Ovary (tissue), 9 donors: ENCODE data around the gene FAM131C. TPM values are rescaled to one million over a fixed set of nuclear protein-coding genes. Genes with fewer than 3 reads are reported as not detected.
A peak's percentile ranks its signal among the peaks of the same experiment; 100 is the strongest.

ENCODE experiments used
- DNase-seq, 5 donors: peaks; one replicate each; pipeline ENCODE4 v3.0.0-alpha.2; 2019 to 2020
- H3K27ac ChIP-seq, 2 donors: fragments of 200-600 bp; one replicate each; pipeline versions ENCODE4 v1.5.1 to v1.8.0; 2019 to 2022
- H3K27me3 ChIP-seq: fragments of 200-600 bp; one replicate; pipeline ENCODE4 v1.8.0; 2022
- H3K36me3 ChIP-seq: fragments of 200-600 bp; sonication (generic); one replicate; pipeline ENCODE4 v1.5.1; 2019
- H3K4me1 ChIP-seq: one replicate; pipeline ENCODE4 v1.8.1; 2013; ENCODE audit warnings: mild to moderate bottlenecking, moderate library complexity; ENCODE audit not compliant: insufficient read depth
- H3K4me3 ChIP-seq: fragments of 200-600 bp; sonication (generic); one replicate; pipeline ENCODE4 v1.5.1; 2017
- H3K9me3 ChIP-seq, 2 donors: fragments of 200-600 bp in 1 of 2; sonication (generic) in 1 of 2; one replicate each; pipeline versions ENCODE4 v1.5.1 to v1.8.1; 2013 to 2019; ENCODE audit warnings: mild to moderate bottlenecking in 1 of 2, moderate library complexity in 1 of 2
- CTCF ChIP-seq, 3 donors: fragments of 450-650 bp in 2 of 3; fragments of 200-600 bp in 1 of 3; IDR thresholded peaks; one replicate each; pipeline versions ENCODE4 v1.5.1 to v1.8.0; 2016 to 2022; ENCODE audit warnings: antibody characterized with exemption in 3 of 3, mild to moderate bottlenecking in 1 of 3
- EP300 ChIP-seq: sonication (generic); formaldehyde crosslinking; IDR thresholded peaks from one replicate; pipeline ENCODE4 v1.6.1; 2017; ENCODE audit warnings: antibody characterized with exemption
- POLR2A ChIP-seq: fragments of 450-650 bp; IDR thresholded peaks from one replicate; pipeline ENCODE4 v1.6.1; 2017; ENCODE audit warnings: antibody characterized with exemption, mild to moderate bottlenecking, moderate library complexity
- WGBS, 3 donors: extraction: QIAGEN DNeasy Blood & Tissue Kit in 1 of 3; methylation state at CpG; one replicate each; pipeline versions ENCODE4 v1.1.5 to v1.1.7; 2013 to 2017; 5-methylcytosine and 5-hydroxymethylcytosine counted together
- intact Hi-C, 4 donors: fragments of 100-400 bp; cut with DNase I; formaldehyde crosslinking; loops; one replicate each; pipeline versions ENCODE4 v1.11.0 to v1.15.1; 2022 to 2023
- polyA plus RNA-seq, 2 donors: library from polyadenylated mRNA; stranded (reverse); fragments of 200-250 nt in 1 of 2; fragments of 350-450 nt in 1 of 2; fragmentation: Illumina TruSeq in 1 of 2; extraction: RNeasy Lipid Tissue Mini Kit (QIAGEN cat#74804) in 1 of 2; gene quantifications; one replicate each; pipeline ENCODE4 v1.2.3, GENCODE V29; 2013 to 2014
- total RNA-seq, 7 donors: library from RNA; depleted of rRNA in 2 of 7; stranded (reverse); fragments of >200 nt in 2 of 7; fragmentation: NEBNext Ultra II Directional in 3 of 7; extraction: Animal tissue kit (Norgen Biotek cat#: 25700) in 3 of 7; gene quantifications; one replicate each; pipeline versions ENCODE4 v1.1.0 to v1.2.4, GENCODE V29; 2016 to 2023
- donor health status: DM: no; HTN: no; CAD: no; lungs with moderate emphysema.
- donor health status: DM: no; HTN: no; CAD: no.
- donor health status: Bipolar disorder and iron deficiency.
- donor health status: DM: yes; HTN: yes; CAD: no.
- donor health status: DM: no; HTN: no; CAD: no.
- donor health status: DM: yes; HTN: yes; CAD: no.

The FAM131C gene
- total and polyA plus RNA-seq, 9 donors, result 0.10 to 1.3 (median 0.30) TPM; not detected in 1

GRCh38 chr1:16017076-16017460 lies 56.4 kb downstream of the FAM131C start:
- Histone ChIP-seq H3K4me3 (peak overlapping the region; percentile 37), H3K9me3 (no peaks in the 10 kb centered on the region), H3K36me3 (no peaks in the 10 kb centered on the region), H3K4me1 (peaks cover 31% of the 10 kb centered on the region), H3K27me3 (no peaks in the 10 kb centered on the region), H3K27ac (peak overlapping the region; percentile 94 to 98)
- WGBS, 3 donors, result 76 to 90% (median 83%) methylated on average over 9 to 10 of the region's 10 CpGs
- TF ChIP-seq EP300 (no peak), POLR2A (no peak), CTCF (IDR thresholded peaks at IDR 0.05) (no peak)
- intact Hi-C loops, result no loop called here
- peak in 4 of 5 donors; percentile 28 to 50 (median 48) for DNase-seq

- WGBS, 3 donors, result 71 to 79% (median 76%) methylated on average over 23 of the region's 23 CpGs
Measured at GRCh38 chr1:16015960-16016901, 57.2 kb downstream of the FAM131C start.

GRCh38 chr1:16015491-16015890 lies 58.0 kb downstream of the FAM131C start:
- peak in 3 of 5 donors; percentile 47 to 57 (median 47) for DNase-seq
- Histone ChIP-seq H3K4me3 (no peak overlapping the region), H3K27me3 (no peaks in the 10 kb centered on the region), H3K36me3 (no peaks in the 10 kb centered on the region), H3K9me3 (no peaks in the 10 kb centered on the region), H3K4me1 (peaks cover 29% of the 10 kb centered on the region), H3K27ac (peak overlapping the region; percentile 94 to 98)
- WGBS, 3 donors, result 93 to 95% (median 94%) methylated on average over 25 of the region's 25 CpGs
- no peak for TF ChIP-seq CTCF (IDR thresholded peaks at IDR 0.05)
- TF ChIP-seq EP300, result no peak
- TF ChIP-seq POLR2A, result no peak
- intact Hi-C loops, result no loop called here

More at GRCh38 chr1:16015960-16016901, 57.2 kb downstream of the FAM131C start:
- Histone ChIP-seq H3K4me3 (peak overlapping the region; percentile 37), H3K36me3 (no peaks in the 10 kb centered on the region), H3K9me3 (no peaks in the 10 kb centered on the region), H3K4me1 (peaks cover 29% of the 10 kb centered on the region), H3K27ac (peak overlapping the region; percentile 94 to 98), H3K27me3 (no peaks in the 10 kb centered on the region)
- intact Hi-C loops, result no loop called here
- TF ChIP-seq POLR2A, result no peak
- no peak for TF ChIP-seq CTCF (IDR thresholded peaks at IDR 0.05)
- TF ChIP-seq EP300, result no peak
- peak in 4 of 5 donors; percentile 37 to 57 (median 56) for DNase-seq

GRCh38 chr1:16014509-16015482 lies 58.7 kb downstream of the FAM131C start:
- Histone ChIP-seq H3K9me3 (no peaks in the 10 kb centered on the region), H3K4me3 (no peak overlapping the region), H3K27ac (peak overlapping the region; percentile 94 to 98), H3K4me1 (peaks cover 29% of the 10 kb centered on the region), H3K36me3 (no peaks in the 10 kb centered on the region), H3K27me3 (no peaks in the 10 kb centered on the region)
- peak; percentile 81 to 89 (median 88) for DNase-seq
- TF ChIP-seq CTCF (IDR thresholded peaks at IDR 0.05) (no peak), EP300 (no peak), POLR2A (no peak)
- 43 to 53% (median 49%) methylated on average over 17 of the region's 17 CpGs for WGBS, 3 donors
- intact Hi-C loops, result loop anchor here in 2 of 4 donors (5.0 kb wide), 2 partner anchors 38 to 168 kb away; no protein-coding TSS in a partner anchor
